H9 (cell line): ENCODE results near the gene IL31RA. TPM values are rescaled to one million over a fixed set of nuclear protein-coding genes. Genes with fewer than 3 reads are reported as not detected.

Source experiments
- DNase-seq: peaks from one replicate; pipeline ENCODE4 v3.0.0-alpha.2; 2017
- H2AFZ ChIP-seq: one replicate; pipeline ENCODE4 v1.6.1; 2013; ENCODE audit warnings: mild to moderate bottlenecking, low read length, control low read depth, moderate library complexity
- H2AK5ac ChIP-seq: 2 replicates; pipeline ENCODE4 v1.6.1; 2013; ENCODE audit warnings: low read length, control low read depth, mixed read lengths; ENCODE audit not compliant: insufficient read length
- H2BK120ac ChIP-seq: one replicate; pipeline ENCODE4 v1.6.1; 2013; ENCODE audit warnings: low read depth, mild to moderate bottlenecking, low read length, control low read depth, inconsistent platforms; ENCODE audit not compliant: poor library complexity, severe bottlenecking
- H2BK12ac ChIP-seq: 2 replicates; pipeline ENCODE4 v1.6.1; 2013; ENCODE audit warnings: low read length, control low read depth, mixed read lengths, low read depth; ENCODE audit not compliant: insufficient read length
- H2BK15ac ChIP-seq: 2 replicates; pipeline ENCODE4 v1.6.1; 2013; ENCODE audit warnings: low read depth, low read length, control low read depth
- H2BK20ac ChIP-seq: one replicate; pipeline ENCODE4 v1.6.1; 2013; ENCODE audit warnings: low read depth, mild to moderate bottlenecking, low read length, control low read depth, inconsistent platforms; ENCODE audit not compliant: poor library complexity, severe bottlenecking
- H2BK5ac ChIP-seq: 2 replicates; pipeline ENCODE4 v1.6.1; 2013; ENCODE audit warnings: low read length, control low read depth, mixed read lengths; ENCODE audit not compliant: insufficient read length
- H3K14ac ChIP-seq: 2 replicates; pipeline ENCODE4 v1.6.1; 2013; ENCODE audit warnings: low read length, control low read depth; ENCODE audit not compliant: insufficient read depth
- H3K18ac ChIP-seq: 2 replicates; pipeline ENCODE4 v1.6.1; 2013; ENCODE audit warnings: low read depth, mild to moderate bottlenecking, mixed read lengths, low read length, control low read depth; ENCODE audit not compliant: insufficient read length
- H3K23ac ChIP-seq: 2 replicates; pipeline ENCODE4 v1.6.1; 2013; ENCODE audit warnings: low read length, control low read depth, mixed read lengths, low read depth; ENCODE audit not compliant: insufficient read length
- H3K23me2 ChIP-seq: 2 replicates; pipeline ENCODE4 v1.6.1; 2013; ENCODE audit warnings: low read depth, mild to moderate bottlenecking, mixed read lengths, low read length, control low read depth; ENCODE audit not compliant: insufficient read length, poor library complexity, severe bottlenecking
- H3K27ac ChIP-seq: 2 replicates; pipeline ENCODE4 v1.5.1; 2013; ENCODE audit warnings: low read length, control low read depth, mixed read lengths, low read depth; ENCODE audit not compliant: insufficient read length
- H3K27me3 ChIP-seq: 2 replicates; pipeline ENCODE4 v1.6.1; 2013; ENCODE audit warnings: low read length, control low read depth, inconsistent platforms; ENCODE audit not compliant: insufficient read depth
- H3K4ac ChIP-seq: 2 replicates; pipeline ENCODE4 v1.6.1; 2013; ENCODE audit warnings: low read depth, mild to moderate bottlenecking, control low read depth, inconsistent platforms, low read length, moderate library complexity
- H3K4me1 ChIP-seq: 2 replicates; pipeline ENCODE4 v1.6.1; 2013; ENCODE audit warnings: low read length, control low read depth, inconsistent platforms; ENCODE audit not compliant: insufficient read depth
- H3K4me2 ChIP-seq: 2 replicates; pipeline ENCODE4 v1.6.1; 2013; ENCODE audit warnings: low read length, control low read depth, mixed read lengths; ENCODE audit not compliant: insufficient read length, insufficient read depth
- H3K56ac ChIP-seq: 2 replicates; pipeline ENCODE4 v1.6.1; 2013; ENCODE audit warnings: low read depth, mild to moderate bottlenecking, mixed read lengths, low read length, control low read depth; ENCODE audit not compliant: insufficient read length
- H3K79me1 ChIP-seq: 2 replicates; pipeline ENCODE4 v1.6.1; 2013; ENCODE audit warnings: low read depth, mild to moderate bottlenecking, moderate library complexity, low read length, control low read depth, inconsistent platforms; ENCODE audit not compliant: insufficient read depth, poor library complexity, severe bottlenecking
- H3K79me2 ChIP-seq: 2 replicates; pipeline ENCODE4 v1.6.1; 2013; ENCODE audit warnings: low read length, control low read depth, inconsistent platforms; ENCODE audit not compliant: insufficient read depth
- H3K9ac ChIP-seq: 2 replicates; pipeline ENCODE4 v1.6.1; 2013; ENCODE audit warnings: low read length, control low read depth, mixed read lengths; ENCODE audit not compliant: insufficient read length; ENCODE audit errors: extremely low read depth
- H3K9me3 ChIP-seq: one replicate; pipeline ENCODE4 v1.6.1; 2013; ENCODE audit warnings: low read depth, low read length, inconsistent platforms; ENCODE audit not compliant: control insufficient read depth
- H3T11ph ChIP-seq: one replicate; pipeline ENCODE4 v1.6.1; 2013; ENCODE audit warnings: mild to moderate bottlenecking, low read length, control low read depth, inconsistent platforms
- H4K20me1 ChIP-seq: one replicate; pipeline ENCODE4 v1.6.1; 2013; ENCODE audit not compliant: control insufficient read depth, insufficient read length, insufficient read depth
- H4K5ac ChIP-seq: 2 replicates; pipeline ENCODE4 v1.6.1; 2013; ENCODE audit warnings: low read depth, mild to moderate bottlenecking, mixed read lengths, low read length, control low read depth; ENCODE audit not compliant: insufficient read length
- H4K8ac ChIP-seq: replicated peaks from 2 replicates; pipeline ENCODE4 v1.6.1; 2013; ENCODE audit warnings: low read length, control low read depth, mixed read lengths, low read depth; ENCODE audit not compliant: insufficient read length
- H4K91ac ChIP-seq: 2 replicates; pipeline ENCODE4 v1.6.1; 2013; ENCODE audit warnings: low read depth, mild to moderate bottlenecking, moderate library complexity, mixed read lengths, low read length, control low read depth; ENCODE audit not compliant: insufficient read length
- H3K27ac Mint-ChIP-seq, 3 experiments: 2 replicates in 2 of 3; 3 replicates in 1 of 3; pipeline ENCODE4 v1.8.0; 2020 to 2021; ENCODE audit warnings: mixed read lengths in 3 of 3, mild to moderate bottlenecking in 1 of 3, moderate library complexity in 1 of 3
- H3K27me3 Mint-ChIP-seq: 2 replicates; pipeline ENCODE4 v1.8.0; 2021; ENCODE audit warnings: low read depth, mild to moderate bottlenecking, moderate library complexity, mixed read lengths
- H3K36me3 Mint-ChIP-seq, 3 experiments: 2 replicates in 2 of 3; 3 replicates in 1 of 3; pipeline ENCODE4 v1.8.0; 2020 to 2021; ENCODE audit warnings: low read depth in 3 of 3, mixed read lengths in 3 of 3; ENCODE audit not compliant: insufficient read depth in 1 of 3
- H3K4me1 Mint-ChIP-seq, 2 experiments: 2 replicates each; pipeline ENCODE4 v1.8.0; 2020; ENCODE audit warnings: mixed read lengths in 2 of 2
- H3K4me3 Mint-ChIP-seq, 2 experiments: 2 replicates in 1 of 2; 3 replicates in 1 of 2; pipeline ENCODE4 v1.8.0; 2020 to 2021; ENCODE audit warnings: mild to moderate bottlenecking in 2 of 2, mixed read lengths in 2 of 2, moderate library complexity in 1 of 2
- H3K9me3 Mint-ChIP-seq, 2 experiments: 2 replicates in 1 of 2; 3 replicates in 1 of 2; pipeline ENCODE4 v1.8.0; 2020; ENCODE audit warnings: mild to moderate bottlenecking in 2 of 2, mixed read lengths in 2 of 2, moderate library complexity in 1 of 2
- CTCF ChIP-seq: fragments of 200-600 bp; sonication (generic); conservative IDR thresholded peaks from 3 replicates; pipeline ENCODE4 v1.8.0; 2021; ENCODE audit warnings: antibody characterized with exemption, mild to moderate bottlenecking
- WGBS: extraction: QIAGEN DNeasy Blood & Tissue Kit; methylation state at CpG from one replicate; pipeline ENCODE4 v1.1.7; 2013; ENCODE audit warnings: missing lambda C conversion rate, low lambda C conversion rate, mixed read lengths; ENCODE audit not compliant: insufficient read length; ENCODE audit errors: extremely low coverage; 5-methylcytosine and 5-hydroxymethylcytosine counted together
- total RNA-seq: library from RNA; stranded (reverse); gene quantifications from 2 replicates; pipeline ENCODE4 v1.2.1, GENCODE V29; 2021

Gene IL31RA
- total RNA-seq, 1 experiment from 2014 or later: 0.11 TPM

GRCh38 chr5:55848783-55849182, 2.4 kb upstream of the IL31RA start:
- Histone ChIP-seq H4K20me1 (no peaks in the 10 kb centered on the region), H3K4ac (no peak overlapping the region), H4K5ac (no peak overlapping the region), H3K9me3 (no peaks in the 10 kb centered on the region), H3K23me2 (no peaks in the 10 kb centered on the region), H3K14ac (no peak overlapping the region), H2AK5ac (no peak overlapping the region), H3K27me3 (no peaks in the 10 kb centered on the region), H2BK120ac (no peak overlapping the region), H3K9ac (no peak overlapping the region), H3K79me1 (no peaks in the 10 kb centered on the region), H3K4me2 (no peak overlapping the region), H2BK15ac (no peak overlapping the region), H2BK12ac (no peak overlapping the region), H2BK5ac (no peak overlapping the region), H3T11ph (no peak overlapping the region), H4K8ac (no peak overlapping the region), H3K56ac (no peak overlapping the region), H3K27ac (no peak overlapping the region), H3K18ac (no peak overlapping the region), H4K91ac (no peak overlapping the region), H3K23ac (no peak overlapping the region), H3K79me2 (no peaks in the 10 kb centered on the region), H2BK20ac (no peak overlapping the region), H2AFZ (no peak overlapping the region), H3K4me1 (no peaks in the 10 kb centered on the region)
- Mint-ChIP-seq H3K4me3 (no peak overlapping the region), H3K27ac (no peak overlapping the region), H3K36me3 (no peaks in the 10 kb centered on the region), H3K9me3 (peaks cover 4 to 7% of the 10 kb centered on the region in 2 experiments; a peak in 3 of 5 replicates), H3K27me3 (no peaks in the 10 kb centered on the region), H3K4me1 (no peaks in the 10 kb centered on the region)
- no CpG with 5 or more reads among the region's 2 CpGs for WGBS
- no peak for DNase-seq
- TF ChIP-seq CTCF: no peak
